SK-N-SH treated with all-trans-retinoic acid at 6 μM for 48 hours (cell line): ENCODE measurements around the gene BRPF3.

Source experiments
- ATAC-seq: fragments of 200-7000 bp; cut with Tn5 transposase; 3 replicates; pipeline ENCODE4 v1.9.1; 2020; ENCODE audit warnings: mild to moderate bottlenecking, moderate library complexity
- ARNTL ChIP-seq: fragments of 450-650 bp; formaldehyde crosslinking; IDR thresholded peaks from 2 replicates; pipeline ENCODE4 v1.5.0; 2020; ENCODE audit warnings: low read depth, mild to moderate bottlenecking, moderate library complexity, borderline replicate concordance
- BACH2 ChIP-seq: fragments of 250-450 bp; sonication (Bioruptor Pico); IDR thresholded peaks from 2 replicates; pipeline ENCODE4 v1.9.0; 2021; ENCODE audit warnings: mild to moderate bottlenecking, borderline replicate concordance
- CREB5 ChIP-seq: fragments of 250-450 bp; sonication (Bioruptor Pico); IDR thresholded peaks from 2 replicates; pipeline ENCODE4 v1.5.1; 2020; ENCODE audit warnings: low read depth, mild to moderate bottlenecking, moderate library complexity
- CSDC2 ChIP-seq: fragments of 250-450 bp; sonication (Bioruptor Pico); IDR thresholded peaks from 2 replicates; pipeline ENCODE4 v1.5.0; 2020; ENCODE audit warnings: mild to moderate bottlenecking, moderate library complexity
- CSRNP3 ChIP-seq: fragments of 250-450 bp; sonication (Bioruptor Pico); IDR thresholded peaks from 2 replicates; pipeline ENCODE4 v1.5.1; 2021; ENCODE audit warnings: mild to moderate bottlenecking, moderate library complexity
- ESRRG ChIP-seq: fragments of 250-450 bp; sonication (Bioruptor Pico); IDR thresholded peaks from 2 replicates; pipeline ENCODE4 v1.6.1; 2021; ENCODE audit warnings: mild to moderate bottlenecking
- GLIS3 ChIP-seq: fragments of 250-450 bp; sonication (Bioruptor Pico); IDR thresholded peaks from 2 replicates; pipeline ENCODE4 v1.5.0; 2020; ENCODE audit warnings: mild to moderate bottlenecking, moderate library complexity
- OSR1 ChIP-seq: fragments of 250-450 bp; sonication (Bioruptor Pico); IDR thresholded peaks from 2 replicates; pipeline ENCODE4 v1.8.0; 2022; ENCODE audit warnings: moderate library complexity, mild to moderate bottlenecking, inconsistent platforms
- POU6F1 ChIP-seq: fragments of 250-450 bp; sonication (Bioruptor Pico); IDR thresholded peaks from 2 replicates; pipeline ENCODE4 v1.8.0; 2021; ENCODE audit warnings: low read depth, mild to moderate bottlenecking, moderate library complexity, borderline replicate concordance
- RARB ChIP-seq: fragments of 250-450 bp; sonication (Bioruptor Pico); IDR thresholded peaks from 2 replicates; pipeline ENCODE4 v1.8.0; 2021; ENCODE audit warnings: mild to moderate bottlenecking, moderate library complexity
- SNAI2 ChIP-seq: fragments of 250-450 bp; sonication (Bioruptor Pico); IDR thresholded peaks from 2 replicates; pipeline ENCODE4 v1.5.0; 2020; ENCODE audit warnings: mild to moderate bottlenecking, moderate library complexity
- TCF4 ChIP-seq: fragments of 250-450 bp; sonication (Bioruptor Pico); IDR thresholded peaks from 2 replicates; pipeline ENCODE4 v1.8.0; 2021; ENCODE audit warnings: mild to moderate bottlenecking, moderate library complexity, borderline replicate concordance
- TOX ChIP-seq: fragments of 250-450 bp; sonication (Bioruptor Pico); IDR thresholded peaks from 2 replicates; pipeline ENCODE4 v1.8.0; 2021; ENCODE audit warnings: mild to moderate bottlenecking, moderate library complexity, borderline replicate concordance
- ZC3H10 ChIP-seq: fragments of 250-450 bp; sonication (Bioruptor Pico); IDR thresholded peaks from 2 replicates; pipeline ENCODE4 v1.5.1; 2021; ENCODE audit warnings: mild to moderate bottlenecking, moderate library complexity
- ZFP30 ChIP-seq: fragments of 450-650 bp; formaldehyde crosslinking; IDR thresholded peaks from 2 replicates; pipeline ENCODE4 v1.5.0; 2022; ENCODE audit warnings: mild to moderate bottlenecking, moderate library complexity
- ZNF565 ChIP-seq: fragments of 450-650 bp; formaldehyde crosslinking; conservative IDR thresholded peaks from 2 replicates; pipeline ENCODE4 v1.5.0; 2020; ENCODE audit warnings: low read depth, mild to moderate bottlenecking, moderate library complexity
- ZNF70 ChIP-seq: fragments of 450-650 bp; formaldehyde crosslinking; IDR thresholded peaks from 2 replicates; pipeline ENCODE4 v1.5.0; 2020; ENCODE audit warnings: mild to moderate bottlenecking, moderate library complexity
- ZNF8 ChIP-seq: fragments of 450-650 bp; formaldehyde crosslinking; IDR thresholded peaks from 2 replicates; pipeline ENCODE4 v1.5.0; 2020; ENCODE audit warnings: mild to moderate bottlenecking, moderate library complexity
- TF ChIP-seq, protein P1 (sequence below): fragments of 250-450 bp; sonication (Bioruptor Pico); IDR thresholded peaks from 2 replicates; pipeline ENCODE4 v1.8.0; 2020; ENCODE audit warnings: mild to moderate bottlenecking, moderate library complexity, borderline replicate concordance
- TF ChIP-seq, protein P2 (sequence below): fragments of 250-450 bp; sonication (Bioruptor Pico); IDR thresholded peaks from 2 replicates; pipeline ENCODE4 v1.5.0; 2020; ENCODE audit warnings: mild to moderate bottlenecking, moderate library complexity

BRPF3 gene

GRCh38 chr6:36204068-36204753 lies 7.7 kb downstream of the BRPF3 start (continued):
- TF ChIP-seq ARNTL: no peak
- TF ChIP-seq, protein P1, sequence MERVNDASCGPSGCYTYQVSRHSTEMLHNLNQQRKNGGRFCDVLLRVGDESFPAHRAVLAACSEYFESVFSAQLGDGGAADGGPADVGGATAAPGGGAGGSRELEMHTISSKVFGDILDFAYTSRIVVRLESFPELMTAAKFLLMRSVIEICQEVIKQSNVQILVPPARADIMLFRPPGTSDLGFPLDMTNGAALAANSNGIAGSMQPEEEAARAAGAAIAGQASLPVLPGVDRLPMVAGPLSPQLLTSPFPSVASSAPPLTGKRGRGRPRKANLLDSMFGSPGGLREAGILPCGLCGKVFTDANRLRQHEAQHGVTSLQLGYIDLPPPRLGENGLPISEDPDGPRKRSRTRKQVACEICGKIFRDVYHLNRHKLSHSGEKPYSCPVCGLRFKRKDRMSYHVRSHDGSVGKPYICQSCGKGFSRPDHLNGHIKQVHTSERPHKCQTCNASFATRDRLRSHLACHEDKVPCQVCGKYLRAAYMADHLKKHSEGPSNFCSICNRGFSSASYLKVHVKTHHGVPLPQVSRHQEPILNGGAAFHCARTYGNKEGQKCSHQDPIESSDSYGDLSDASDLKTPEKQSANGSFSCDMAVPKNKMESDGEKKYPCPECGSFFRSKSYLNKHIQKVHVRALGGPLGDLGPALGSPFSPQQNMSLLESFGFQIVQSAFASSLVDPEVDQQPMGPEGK (CRISPR knock-in tag): no peak
- no peak for TF ChIP-seq TOX (CRISPR knock-in tag)
- no peak for TF ChIP-seq OSR1 (CRISPR knock-in tag)
- TF ChIP-seq GLIS3 (CRISPR knock-in tag): no peak
- no peak for TF ChIP-seq ZNF8
- TF ChIP-seq ZC3H10: no peak

DNA sequence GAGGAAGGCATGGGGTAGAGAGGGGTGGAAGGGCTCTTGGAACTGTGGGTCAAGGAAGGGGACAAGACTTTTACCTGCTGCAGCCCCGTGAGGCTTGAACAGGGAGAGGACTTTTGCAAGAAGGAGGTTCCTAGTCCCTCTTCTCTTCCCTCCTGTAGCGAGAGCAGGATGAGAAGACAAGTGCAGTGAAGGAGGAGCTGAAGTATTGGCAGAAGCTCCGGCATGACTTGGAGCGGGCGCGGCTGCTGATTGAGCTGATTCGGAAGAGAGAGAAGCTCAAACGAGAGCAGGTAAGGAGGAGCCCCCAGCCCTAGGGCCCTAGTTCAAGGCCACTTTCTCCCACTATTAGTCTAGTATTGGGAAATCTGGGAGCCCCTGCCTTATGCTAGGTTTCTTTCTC lies 10.6 kb downstream of the BRPF3 start:
- TF ChIP-seq RARB (CRISPR knock-in tag) (no peak), OSR1 (CRISPR knock-in tag) (no peak), ZNF8 (no peak), BACH2 (CRISPR knock-in tag) (no peak), ARNTL (no peak), CSRNP3 (CRISPR knock-in tag) (no peak), ZNF565 (CRISPR knock-in tag) (no peak), ESRRG (CRISPR knock-in tag) (no peak)
- TF ChIP-seq, protein P1 (CRISPR knock-in tag): no peak
- TF ChIP-seq, protein P2, sequence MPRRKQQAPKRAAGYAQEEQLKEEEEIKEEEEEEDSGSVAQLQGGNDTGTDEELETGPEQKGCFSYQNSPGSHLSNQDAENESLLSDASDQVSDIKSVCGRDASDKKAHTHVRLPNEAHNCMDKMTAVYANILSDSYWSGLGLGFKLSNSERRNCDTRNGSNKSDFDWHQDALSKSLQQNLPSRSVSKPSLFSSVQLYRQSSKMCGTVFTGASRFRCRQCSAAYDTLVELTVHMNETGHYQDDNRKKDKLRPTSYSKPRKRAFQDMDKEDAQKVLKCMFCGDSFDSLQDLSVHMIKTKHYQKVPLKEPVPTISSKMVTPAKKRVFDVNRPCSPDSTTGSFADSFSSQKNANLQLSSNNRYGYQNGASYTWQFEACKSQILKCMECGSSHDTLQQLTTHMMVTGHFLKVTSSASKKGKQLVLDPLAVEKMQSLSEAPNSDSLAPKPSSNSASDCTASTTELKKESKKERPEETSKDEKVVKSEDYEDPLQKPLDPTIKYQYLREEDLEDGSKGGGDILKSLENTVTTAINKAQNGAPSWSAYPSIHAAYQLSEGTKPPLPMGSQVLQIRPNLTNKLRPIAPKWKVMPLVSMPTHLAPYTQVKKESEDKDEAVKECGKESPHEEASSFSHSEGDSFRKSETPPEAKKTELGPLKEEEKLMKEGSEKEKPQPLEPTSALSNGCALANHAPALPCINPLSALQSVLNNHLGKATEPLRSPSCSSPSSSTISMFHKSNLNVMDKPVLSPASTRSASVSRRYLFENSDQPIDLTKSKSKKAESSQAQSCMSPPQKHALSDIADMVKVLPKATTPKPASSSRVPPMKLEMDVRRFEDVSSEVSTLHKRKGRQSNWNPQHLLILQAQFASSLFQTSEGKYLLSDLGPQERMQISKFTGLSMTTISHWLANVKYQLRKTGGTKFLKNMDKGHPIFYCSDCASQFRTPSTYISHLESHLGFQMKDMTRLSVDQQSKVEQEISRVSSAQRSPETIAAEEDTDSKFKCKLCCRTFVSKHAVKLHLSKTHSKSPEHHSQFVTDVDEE (CRISPR knock-in tag): no peak
- ATAC-seq: no peak

- no peak for ATAC-seq
- TF ChIP-seq POU6F1 (CRISPR knock-in tag) (no peak), CSDC2 (CRISPR knock-in tag) (no peak), BACH2 (CRISPR knock-in tag) (no peak), CREB5 (CRISPR knock-in tag) (no peak), ZNF70 (CRISPR knock-in tag) (no peak), SNAI2 (CRISPR knock-in tag) (no peak), ZNF8 (no peak), TOX (CRISPR knock-in tag) (no peak), TCF4 (CRISPR knock-in tag) (no peak), ZFP30 (CRISPR knock-in tag) (no peak)
- TF ChIP-seq, protein P1 (CRISPR knock-in tag): no peak
- TF ChIP-seq, protein P2 (CRISPR knock-in tag): no peak
These were observed 13.1 kb downstream of the BRPF3 start for GRCh38 chr6:36209606-36210005.
